Activated T-helper 1 cell treated with anti-CD3 and anti-CD28 coated beads, Interleukin-2, amount 50 U/mL, for 16 hours (primary cell): Measurements from ENCODE around the gene INTS4.
"Not testable (repeated sequence)": the region's sequence is repeated elsewhere in the genome, so short reads cannot be mapped to it uniquely, and the experiment has no call there.

ENCODE experiments used
- DNase-seq, 2 donors: peaks; one replicate each; pipeline ENCODE4 v3.0.0-alpha.2; 2020; ENCODE audit warnings: low read depth in 1 of 2, low spot score in 1 of 2

INTS4 gene

GRCh38 chr11:78022397-78023396, 28.2 kb upstream of the INTS4 start, which contains the start of gene KCTD14:
Gene KCTD14, minus strand, starts transcription at chr11:78023276. Its CDS starts 27 bp downstream, at chr11:78023249.
- DNase-seq = no peak

DNA sequence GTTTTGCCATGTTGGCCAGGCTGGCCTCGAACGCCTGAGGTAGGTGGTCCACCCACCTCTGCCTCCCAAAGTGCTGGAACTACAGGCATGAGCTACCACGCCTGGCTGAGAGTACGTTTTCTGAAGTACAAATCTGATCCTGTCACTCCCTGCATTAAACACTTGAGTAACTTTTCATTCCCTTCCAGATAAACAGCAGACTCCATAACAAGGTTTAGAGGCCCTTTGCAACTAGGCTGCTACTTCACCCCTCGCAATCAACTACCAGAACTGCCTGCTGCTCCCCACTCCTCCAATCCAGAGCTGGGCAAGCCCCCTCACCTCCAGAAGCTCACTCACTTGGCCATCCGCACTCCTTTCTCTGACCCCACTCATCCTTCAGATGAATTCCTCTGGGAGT, 27.1 kb upstream of the INTS4 start:
- no peak for DNase-seq

- no peak for DNase-seq
These were observed 25.8 kb upstream of the INTS4 start for GRCh38 chr11:78020246-78020645.

DNA sequence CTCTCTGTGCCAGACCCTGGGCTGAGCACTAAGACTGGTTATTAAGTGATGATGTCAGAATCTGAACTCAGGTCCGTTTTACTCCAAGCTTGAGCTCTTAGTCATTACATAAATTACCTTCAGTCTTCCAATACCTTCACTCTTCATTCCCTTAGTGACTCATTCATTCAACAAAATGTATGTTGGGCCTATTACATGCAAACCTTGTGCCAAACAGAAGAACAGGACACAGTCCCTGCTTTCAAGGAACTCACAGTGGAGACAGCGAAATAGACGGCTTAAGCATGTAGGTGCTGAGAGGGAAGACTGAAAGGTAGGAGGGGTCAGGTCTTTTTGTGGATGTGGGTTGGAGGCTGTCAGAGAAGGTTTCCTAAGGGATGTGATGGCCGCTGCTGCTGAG, 25.3 kb upstream of the INTS4 start:
- DNase-seq = no peak

DNA sequence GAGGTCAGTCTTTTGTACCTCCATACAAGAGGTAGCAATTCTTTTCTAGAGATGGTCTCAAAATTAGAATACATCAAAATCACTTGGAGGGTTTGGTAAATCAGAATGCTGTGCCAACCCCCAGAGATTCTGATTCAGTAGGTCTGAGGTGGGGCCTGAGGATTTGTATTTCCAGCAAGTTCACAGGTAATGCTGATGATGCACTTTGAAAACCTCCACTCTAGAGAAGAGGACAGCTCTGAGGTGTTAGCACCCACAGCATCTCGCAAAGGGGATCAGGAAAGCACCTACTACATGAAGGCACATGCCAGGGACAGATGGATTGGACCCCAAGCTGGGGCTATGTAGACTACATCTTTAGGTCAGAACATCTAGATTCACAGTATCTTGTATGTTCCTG, 21.4 kb upstream of the INTS4 start:
- no peak for DNase-seq

GRCh38 chr11:78014937-78015520, 20.6 kb upstream of the INTS4 start:
- not testable (repeated sequence) for DNase-seq

DNA sequence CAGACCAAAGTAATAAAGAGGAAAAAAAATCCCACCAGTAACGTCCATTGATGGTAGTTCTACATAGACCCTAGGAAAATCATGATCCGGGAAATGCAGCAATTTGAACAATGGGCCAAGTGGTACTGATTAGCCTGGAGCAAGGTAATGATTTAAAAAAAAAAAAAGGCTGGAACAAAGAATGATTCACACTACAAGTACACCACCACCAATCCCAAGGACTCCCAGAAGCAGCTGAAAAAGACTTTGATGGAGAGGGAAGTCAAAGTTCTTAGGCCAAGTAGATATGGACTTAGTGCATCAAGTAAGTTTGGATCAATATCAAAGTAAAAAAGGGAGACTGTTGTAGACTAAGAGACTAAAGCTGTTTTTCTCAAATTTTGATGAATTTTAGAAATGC, 16.8 kb upstream of the INTS4 start:
- DNase-seq = no peak

DNA sequence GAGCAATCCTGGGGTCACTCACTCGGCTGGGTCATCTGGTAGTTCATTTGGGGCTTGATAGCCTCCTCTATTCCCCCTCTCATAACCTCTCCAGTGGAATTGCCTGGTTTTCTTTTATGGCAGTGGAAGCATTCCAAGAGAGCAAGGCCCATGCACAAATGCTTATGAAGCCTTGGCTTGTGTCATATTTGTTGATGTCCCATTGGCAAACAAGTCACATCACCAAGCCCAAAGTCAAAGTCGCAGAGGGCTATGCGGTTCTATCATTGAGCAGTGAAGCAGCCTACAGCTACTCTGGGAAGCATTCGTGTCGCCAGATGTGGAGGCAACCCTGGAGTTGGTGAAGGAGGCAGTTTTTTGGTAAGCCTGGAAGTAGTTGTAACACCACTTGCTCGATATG, 16.3 kb upstream of the INTS4 start:
- no peak for DNase-seq

- no peak for DNase-seq
These were observed 15.8 kb upstream of the INTS4 start for GRCh38 chr11:78010304-78010703.

DNA sequence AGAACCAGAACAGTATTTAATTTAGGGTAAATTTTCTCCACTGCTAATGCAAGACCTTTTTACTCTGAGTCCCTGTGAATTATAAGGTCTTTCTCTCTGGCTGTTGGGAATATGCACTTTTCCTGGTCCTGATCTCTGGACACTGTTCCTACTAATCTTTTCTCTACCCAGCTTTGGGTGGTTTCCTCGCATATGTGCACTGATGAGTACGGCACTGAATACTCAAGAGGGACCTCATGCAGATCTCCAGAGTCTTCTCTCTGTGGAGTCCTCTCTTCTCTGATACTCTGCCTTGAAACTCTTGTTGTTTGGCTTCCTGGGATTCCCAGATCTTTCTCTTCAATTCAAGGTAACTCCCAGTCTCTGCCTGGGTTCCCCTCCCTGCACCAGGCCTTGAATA, 14.6 kb upstream of the INTS4 start:
- DNase-seq = no peak

- DNase-seq = peak in 1 of 2 donors; percentile 22
These were observed 5.7 kb upstream of the INTS4 start for GRCh38 chr11:78000193-78000592.

DNA sequence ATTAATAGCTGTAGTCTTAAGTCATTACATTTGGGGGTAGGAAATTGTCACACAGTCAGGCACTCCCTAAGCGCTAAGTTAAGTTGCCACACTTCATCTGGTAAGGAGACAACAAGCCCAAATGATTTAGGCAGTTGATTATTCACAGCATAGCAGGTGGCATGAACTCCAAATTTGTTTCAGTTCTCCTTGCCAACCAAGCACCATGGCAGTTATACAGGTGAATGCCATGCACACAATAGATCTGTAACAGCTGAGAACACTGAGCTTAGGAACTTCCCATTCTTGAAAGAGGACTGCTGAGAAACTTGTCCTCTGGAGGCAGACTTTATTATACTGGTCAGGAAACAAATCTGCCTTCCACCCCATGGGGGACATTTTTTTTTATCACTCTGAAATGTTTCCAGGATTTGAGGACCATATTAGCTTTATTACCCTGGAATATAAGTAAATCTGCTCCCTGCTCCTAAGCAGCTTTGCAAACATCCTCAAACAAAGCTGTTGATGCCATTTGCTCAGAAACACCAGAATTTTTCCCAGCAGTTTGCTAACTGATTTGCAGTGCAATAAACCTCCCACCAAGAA, 5.1 kb upstream of the INTS4 start:
- DNase-seq = no peak

GRCh38 chr11:77993902-77994301, 566 bp downstream of the INTS4 start:
- DNase-seq = no peak

DNA sequence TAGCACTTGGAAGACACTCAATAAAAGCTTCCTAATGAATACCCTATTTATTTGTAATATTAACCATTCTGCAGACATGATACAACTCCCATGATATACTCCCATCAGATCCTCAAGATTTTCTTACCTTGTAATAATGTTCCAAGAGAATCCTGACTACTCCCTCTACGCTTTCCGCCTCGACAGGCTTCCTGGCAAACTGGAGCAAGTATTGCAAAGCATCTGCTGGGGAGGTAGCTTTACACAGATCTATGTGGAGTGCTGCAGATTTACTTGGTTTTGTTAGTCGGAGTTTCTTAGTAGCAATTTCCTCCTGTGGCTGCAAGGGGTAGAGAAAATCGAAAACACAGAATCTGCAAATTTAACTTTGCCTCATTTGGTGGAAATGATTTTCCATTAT, 3.5 kb downstream of the INTS4 start:
- DNase-seq = no peak

DNA sequence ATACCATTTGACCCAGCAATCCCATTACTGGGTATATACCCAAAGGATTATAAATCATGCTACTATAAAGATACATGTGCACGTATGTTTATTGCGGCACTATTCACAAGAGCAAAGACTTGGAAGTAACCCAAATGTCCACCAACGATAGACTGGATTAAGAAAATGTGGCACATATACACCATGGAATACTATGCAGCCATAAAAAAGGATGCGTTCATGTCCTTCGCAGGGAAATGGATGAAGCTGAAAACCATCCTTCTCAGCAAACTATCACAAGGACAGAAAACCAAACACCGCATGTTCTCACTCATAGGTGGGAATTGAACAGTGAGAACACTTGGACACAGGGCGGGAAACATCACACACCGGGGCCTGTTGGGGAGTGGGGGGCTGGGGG, 8.0 kb downstream of the INTS4 start:
- DNase-seq = not testable (repeated sequence)

DNA sequence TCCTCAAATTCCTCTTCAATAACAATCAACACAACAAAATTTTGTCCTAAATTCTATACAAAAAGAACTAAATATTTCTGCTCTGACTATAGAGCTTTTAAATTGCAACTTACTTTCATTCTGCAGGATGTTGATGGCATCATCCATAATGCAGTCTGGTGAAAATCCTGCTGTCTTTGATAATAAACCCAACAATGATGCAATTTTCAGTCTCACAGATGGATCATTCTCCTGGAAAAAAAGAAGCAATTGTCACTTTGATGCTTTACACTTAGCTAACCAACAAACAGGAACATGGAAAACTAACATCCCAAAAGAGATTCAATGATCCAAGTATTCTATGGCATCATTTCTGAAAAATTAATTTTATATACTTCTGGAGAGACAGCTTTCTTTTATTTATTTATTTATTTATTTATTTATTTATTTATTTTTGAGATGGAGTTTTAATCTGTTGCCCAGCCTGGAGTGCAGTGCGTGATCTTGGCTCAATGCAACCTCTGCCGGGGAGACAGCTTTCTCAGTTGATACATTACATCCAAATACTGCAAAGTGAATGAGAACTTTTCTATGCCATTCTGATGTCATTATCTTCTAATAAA, 13.0 kb downstream of the INTS4 start:
- DNase-seq = no peak

DNA sequence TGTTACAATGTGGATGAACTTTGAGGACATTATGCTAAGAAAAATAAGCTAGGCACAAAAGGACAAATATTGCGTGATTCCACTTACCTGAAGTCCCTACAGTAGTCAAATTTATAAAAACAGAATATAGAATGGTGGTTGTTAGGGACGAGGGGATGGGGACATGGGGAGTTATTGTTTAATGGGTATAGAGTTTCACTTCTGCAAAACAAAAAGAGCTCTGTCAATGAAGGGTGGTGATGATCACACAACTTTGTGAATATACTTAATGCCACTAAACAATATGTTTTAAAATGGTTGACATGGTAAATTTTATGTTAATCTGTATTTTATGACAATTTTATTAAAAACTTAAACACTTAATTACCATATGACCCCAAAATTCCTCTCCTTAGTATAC, 26.1 kb downstream of the INTS4 start:
- no peak for DNase-seq

DNA sequence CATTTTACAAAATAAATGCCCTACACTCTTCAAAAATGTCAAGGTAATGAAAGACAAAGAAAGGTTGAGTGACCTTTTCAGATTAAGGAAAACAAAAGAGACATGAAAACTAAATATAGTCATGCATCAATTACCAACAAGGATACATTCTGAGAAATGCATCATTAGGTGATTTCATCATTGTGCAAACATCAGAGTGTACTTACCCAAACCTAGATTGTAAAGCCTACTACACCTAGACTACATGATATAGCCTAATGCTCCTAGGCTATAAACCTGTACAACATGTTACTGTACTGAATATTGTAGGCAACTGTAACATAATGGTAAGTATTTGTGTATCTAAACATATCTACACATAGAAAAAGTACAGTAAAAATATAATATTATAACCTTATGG, 26.7 kb downstream of the INTS4 start:
- DNase-seq = no peak

DNA sequence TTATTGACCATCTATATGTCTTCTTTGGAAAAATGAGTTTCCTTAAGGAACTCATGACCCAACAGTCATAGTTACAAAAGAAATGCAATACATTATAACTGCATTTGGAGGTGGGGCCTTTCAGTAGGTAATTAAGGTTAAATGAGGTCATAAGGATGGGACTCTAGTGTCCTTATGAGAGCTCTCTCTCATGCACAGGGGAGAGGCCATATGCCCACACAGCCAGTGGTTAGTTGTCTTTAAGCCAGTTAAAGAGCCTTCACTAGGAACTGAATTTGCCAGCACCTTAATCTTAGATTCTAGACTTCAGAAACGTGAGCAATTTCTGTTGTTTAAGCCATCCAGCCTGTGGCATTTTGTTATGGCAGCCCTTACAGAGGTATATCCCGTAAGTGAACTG, 27.3 kb downstream of the INTS4 start:
- no peak for DNase-seq

DNA sequence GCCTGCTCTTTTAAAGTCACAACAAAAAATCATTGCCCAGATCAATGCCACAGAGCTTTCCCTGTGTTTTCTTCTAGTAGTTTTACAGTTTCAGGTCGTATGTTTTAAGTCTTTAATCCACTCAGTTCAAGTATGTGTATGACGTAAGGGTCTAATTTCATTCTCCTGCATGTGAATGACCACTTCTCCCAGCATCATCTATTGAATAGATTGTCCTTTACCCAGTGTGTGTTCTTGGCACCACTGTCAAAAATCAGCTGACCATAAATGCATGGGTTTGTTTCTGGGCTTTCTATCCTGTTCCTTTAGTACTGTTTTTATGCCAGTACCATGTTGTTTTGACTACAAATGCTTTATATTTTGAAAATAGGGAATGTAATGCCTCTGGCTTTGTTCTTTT, 28.1 kb downstream of the INTS4 start:
- DNase-seq = no peak

DNA sequence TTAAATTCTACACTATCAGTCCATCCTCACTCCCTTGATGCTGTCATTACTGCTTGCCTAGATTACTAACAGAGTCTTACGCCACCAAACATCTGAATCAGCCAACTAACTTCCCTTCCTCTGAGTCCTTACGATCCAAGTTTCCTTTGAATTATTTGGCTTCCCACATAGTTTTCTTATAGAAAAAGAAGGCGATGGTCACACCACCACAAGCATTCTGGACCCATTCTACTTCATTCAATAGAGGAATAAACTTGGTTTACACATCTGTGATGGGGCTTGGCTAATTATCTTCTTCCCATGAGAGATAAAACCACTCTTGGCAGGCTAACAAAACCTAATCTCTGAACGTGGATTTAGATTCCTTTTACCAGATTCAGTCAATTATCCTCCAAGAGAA, 35.0 kb downstream of the INTS4 start:
- DNase-seq = no peak
